Glomerular visceral epithelial cell (primary cell): ENCODE results near the gene SMPD1.

Source experiments
- DNase-seq: peaks from one replicate; pipeline ENCODE4 v3.0.0-alpha.2; 2016; ENCODE audit errors: extremely low spot score

Gene SMPD1

DNA sequence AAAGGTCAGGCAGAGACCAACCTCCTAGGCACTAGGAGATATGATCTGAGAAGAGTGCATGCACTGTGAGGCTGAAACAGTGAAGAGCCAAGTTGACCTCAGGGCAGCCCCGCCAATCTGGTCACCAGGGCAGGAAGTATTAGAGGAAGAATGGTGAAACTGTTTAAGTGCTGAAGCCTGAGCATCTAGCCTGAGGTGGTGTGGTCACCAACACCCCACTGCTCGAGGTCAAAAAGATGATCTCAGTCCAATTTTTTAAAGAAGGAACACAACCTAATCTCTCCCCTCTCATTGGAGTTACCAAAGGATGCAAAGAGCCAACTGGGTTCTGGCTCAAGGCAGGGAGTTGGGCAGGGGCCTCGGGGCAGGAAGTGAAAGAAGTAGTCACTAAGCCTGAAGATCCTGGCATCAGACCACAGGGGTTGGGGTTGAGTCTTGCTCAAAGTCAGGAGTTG is 24.6 kb downstream of the SMPD1 start:
- DNase-seq = no peak

DNA sequence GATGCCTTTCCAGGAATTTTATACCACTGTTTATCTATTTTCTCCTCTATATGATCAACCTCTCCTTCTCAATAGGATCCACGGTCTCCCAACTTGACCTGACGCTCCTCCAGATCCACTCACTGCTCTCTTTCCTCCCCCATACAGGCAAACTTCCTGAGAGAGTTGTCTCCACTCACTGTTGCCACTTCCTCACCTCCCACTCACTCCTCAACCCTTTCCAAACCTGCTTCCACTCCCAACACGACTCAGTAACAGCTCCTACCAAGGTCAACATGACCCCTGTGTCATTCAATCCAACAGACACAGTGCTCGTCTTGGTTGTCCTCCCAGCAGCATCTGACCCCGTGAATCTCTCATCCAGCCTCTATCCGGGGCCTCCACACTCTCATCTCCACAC is 25.5 kb downstream of the SMPD1 start:
- no peak for DNase-seq

DNA sequence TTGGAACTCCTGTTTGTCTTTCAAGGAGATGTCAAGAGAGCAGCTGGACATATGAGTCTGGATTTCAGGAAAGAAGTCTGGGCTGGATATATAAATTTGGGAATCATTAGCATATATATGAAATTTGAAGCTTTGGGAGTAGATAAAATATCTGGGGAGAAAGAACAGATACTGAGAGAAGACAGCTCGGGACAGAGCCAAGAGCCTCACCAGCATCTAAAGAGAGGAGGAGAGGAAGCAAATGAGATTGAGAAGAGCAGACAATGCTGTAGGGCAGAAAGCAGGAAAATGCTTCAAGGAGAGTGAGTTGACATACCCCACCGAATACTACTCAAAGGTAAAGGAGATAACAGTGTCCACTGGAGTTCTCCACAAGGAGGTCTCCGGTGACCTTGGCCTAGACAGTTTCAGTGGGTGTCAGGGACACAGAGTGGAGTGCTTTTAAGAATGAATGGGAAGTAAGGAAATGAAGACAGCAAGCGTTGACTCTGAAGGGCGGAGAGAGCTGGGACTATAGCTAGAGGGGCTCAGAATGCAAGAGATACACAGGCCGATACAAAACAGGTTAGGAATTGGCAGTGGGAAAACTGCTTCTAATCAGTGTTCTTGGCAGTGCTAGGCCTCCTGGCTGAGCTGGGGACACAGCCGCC is 27.8 kb downstream of the SMPD1 start:
- no peak for DNase-seq

DNA sequence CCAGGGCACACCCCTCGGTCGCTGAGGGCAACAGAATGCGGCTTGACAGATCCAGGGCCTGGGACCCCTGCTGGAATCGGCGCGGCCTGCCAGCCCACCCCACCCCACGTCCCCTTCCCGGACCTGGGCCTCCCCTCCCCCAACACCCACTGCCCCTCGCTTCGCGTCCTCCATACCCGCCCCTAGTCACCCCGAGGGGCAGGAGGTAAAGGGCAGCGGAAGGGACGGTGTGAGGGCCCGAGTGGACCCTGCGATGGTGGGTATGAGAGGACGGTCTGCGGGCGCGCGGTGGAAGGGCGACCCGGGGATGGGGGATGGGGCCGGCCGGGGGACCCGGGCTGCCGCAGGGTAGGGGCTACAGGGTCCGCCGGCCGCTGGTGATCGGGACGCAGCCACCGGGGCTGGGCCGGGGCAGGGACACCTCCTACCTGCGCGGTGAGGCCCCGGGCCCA is 28.3 kb downstream of the SMPD1 start:
- no peak for DNase-seq

DNA sequence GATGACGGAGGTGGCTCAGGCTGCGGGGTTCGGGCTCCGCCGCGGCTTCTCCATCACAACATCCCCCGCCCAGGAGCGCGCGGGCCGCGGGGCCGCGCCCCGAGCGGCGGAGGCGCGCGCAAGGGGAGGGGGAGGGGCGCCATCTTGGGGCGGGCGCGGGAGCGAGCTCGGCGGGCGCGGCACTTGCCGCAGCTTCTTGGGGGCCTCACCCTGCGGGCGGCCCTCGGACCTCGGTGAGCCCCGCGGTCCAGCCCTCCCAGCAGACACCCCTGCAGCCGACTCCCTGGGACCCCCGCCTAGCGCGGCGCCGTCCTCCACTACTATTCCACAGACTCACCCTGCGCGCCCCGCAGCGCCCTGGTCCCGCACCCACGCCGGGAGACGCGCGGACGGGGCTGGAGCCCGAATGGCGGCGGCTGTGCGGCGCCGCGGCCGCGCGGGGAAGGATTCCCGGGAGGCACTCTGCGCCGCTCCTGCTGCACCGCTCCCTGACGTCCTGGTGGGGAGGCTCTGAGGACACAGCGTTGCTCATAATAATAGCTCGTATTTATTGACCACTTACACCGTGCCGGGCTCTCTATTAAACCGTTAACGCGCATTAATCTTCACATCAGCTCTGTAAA is 28.8 kb downstream of the SMPD1 start, which contains the start of gene APBB1:
APBB1 (minus strand) TSS at position 86 of the 623 bp plus-strand sequence. CDS start 7,747 bp downstream, outside the sequence.
- DNase-seq = peak; percentile 60

DNA sequence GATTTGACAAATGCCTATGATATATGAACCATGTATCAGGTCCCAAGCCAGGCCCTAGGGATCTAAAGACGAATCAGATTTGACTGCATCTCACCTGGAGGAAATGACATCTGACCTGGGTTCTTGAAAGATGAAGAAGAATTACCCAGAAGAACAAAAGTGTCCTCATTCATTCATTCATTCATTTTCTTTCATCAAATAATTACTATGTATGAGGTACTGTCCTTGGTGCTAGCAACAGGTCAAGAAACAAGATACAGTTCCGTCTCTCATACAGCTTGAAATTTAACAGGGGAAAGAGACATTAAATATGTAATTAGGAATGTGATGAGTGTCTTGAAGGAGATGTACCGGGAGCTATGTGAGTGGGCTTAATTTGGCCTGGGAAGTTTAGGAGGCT is 30.4 kb downstream of the SMPD1 start:
- DNase-seq = no peak

DNA sequence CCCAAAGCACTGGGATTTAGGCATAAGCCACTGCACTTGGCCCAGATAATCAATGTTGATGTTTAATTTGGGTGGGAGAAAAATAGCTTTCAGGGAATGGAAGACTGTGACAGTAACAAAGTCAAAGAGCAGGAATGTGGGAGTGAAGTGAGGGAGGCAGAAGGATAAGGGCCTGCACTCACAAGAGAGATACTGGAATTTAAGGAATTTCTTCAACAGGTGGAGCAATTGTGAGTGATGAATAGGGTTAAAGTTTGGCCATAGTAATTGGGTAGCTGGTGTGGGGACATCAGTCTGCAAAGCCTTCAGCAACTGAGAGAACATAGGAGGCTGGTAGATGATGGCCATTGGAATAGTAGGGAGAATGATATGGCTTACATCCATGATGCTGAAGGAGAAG is 37.2 kb downstream of the SMPD1 start:
- no peak for DNase-seq

DNA sequence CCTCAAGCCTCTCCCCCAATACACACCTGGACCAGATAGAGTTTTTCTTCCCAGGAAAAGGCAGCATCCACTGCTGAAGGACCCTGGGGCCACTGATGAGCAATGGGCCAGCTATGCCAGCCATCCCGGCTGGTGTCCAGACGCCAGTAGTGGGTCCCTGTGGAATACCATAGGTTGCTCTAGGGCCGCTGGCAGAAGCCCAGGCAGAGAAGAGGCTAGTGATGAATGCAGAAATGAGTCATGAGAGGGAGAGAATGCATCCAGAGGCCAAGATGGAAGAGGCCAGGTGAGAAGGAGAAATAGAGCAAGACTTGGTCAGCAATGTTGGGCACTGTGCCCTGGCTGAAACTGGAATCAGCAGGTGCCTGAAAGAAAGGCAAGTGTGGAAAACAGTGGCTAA is 41.6 kb downstream of the SMPD1 start:
- DNase-seq = peak; percentile 87

DNA sequence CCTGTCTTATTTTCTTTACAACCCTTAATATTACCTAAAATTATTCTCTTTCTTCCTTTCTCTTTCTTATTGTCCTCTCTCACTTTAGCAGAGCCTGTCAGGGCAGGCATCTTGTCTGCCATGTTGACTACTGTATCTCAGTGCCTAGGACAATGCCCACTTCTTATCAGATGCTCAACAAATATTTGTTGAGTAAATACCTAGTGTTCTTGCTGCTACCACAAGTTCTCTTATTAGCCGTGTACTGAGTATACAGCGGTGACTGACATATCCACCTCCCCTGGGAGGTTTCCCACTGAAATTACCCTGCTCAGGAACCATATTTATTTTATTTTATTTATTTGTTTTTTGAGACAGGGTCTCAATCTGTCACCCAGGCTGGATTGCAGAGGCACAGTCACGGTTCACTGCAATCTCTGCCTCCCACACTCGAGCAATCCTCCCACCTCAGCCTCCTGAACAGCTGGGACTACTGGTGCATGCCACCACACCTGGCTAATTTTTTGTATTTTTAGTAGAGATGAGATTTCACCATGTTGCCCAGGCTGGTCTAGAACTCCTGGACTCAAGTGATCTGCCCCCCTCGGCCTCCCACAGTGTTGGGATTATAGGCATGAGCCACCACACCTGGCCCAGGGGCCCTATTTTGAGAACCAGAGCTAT is 43.9 kb downstream of the SMPD1 start:
- no peak for DNase-seq

DNA sequence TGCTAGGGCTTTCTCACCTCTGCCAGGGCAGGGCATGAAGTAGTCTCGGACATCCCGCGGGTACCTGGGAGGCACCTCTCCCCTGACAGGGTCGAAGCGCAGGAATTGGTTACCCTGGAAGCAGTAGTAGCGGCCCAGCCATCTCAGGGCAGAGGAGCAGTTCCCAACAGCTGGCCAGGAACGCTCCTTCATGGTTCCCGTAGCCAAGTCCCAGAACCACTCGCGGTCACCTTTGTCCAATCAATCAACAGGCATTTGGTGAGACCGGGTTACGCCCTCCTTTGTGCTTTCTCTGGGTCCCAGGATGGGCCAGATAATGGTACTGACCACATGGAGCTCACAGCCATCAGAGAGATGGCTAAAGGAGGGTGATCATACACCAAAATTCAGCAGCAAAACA is 47.1 kb downstream of the SMPD1 start:
- DNase-seq = no peak

DNA sequence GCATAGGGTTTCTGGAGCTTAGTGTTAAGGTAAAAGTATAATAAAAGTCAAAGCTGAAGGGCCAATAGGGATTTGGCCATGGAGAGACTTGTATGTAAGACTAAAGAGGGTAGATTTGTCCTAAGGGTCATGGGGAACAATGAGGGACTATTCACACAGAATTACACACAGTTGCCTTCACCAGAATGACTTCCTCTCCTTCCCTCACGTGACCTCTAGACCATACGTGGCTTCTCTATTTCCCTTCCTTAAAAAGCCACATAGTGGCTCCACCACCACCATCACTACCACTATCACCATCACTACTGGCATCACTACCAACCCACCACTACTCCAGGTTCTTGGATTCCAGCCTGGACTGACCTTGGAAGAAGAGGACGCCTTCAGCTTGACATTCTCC is 47.7 kb downstream of the SMPD1 start:
- no peak for DNase-seq

DNA sequence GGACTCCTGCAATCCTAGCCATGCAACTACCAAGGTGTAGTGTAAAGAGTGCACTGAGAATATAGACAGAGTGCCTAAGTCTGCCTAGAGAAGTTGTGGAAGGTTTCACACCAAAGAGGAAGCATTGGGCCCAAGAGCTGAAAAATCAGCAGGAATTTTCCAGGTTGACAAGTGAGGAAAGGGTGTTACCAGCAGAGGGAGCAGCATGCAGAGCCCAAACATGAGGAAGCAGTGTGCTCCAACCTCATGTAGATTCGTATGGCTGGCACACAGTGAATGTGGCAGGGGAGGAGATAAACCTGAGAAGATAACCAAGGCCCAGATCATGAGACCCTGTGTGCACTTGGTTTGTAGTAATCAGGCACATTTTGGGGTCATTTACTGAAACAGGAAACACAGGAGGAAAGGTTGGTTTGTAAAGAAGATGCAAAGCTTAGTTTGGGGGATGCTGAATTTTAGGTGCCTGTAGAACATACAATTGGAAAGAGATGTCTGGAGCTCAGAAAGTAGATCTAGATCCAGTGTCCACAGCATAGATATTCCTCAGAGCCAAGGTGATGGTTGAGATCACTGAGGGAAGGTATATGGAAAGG is 48.8 kb downstream of the SMPD1 start:
- peak; percentile 50 for DNase-seq

DNA sequence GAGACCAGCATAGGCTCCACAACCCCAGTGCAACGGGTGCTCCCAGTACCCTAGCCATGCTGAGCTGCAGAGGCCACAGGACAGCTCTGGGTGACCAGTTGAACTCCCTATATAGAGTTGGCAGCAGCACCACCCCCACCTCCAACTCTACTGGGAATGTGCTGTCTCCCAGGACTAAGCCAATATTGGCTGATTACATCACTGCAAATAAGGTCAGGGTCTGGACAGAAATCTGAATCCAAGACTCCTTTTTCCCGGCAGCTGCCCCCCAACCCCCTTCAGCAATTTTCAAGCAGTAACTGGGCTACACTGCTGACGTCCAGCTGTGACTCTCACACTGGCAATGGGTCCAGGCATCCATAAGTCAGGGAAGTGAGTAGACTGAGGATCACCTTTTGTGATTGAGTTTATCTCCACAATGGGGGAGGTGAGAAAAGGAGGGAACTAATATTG is 50.7 kb downstream of the SMPD1 start, which contains the start of gene HPX:
HPX (minus strand) TSS at position 82 of the 453 bp plus-strand sequence; CDS start at position 58, 24 bp downstream.
- no peak for DNase-seq

DNA sequence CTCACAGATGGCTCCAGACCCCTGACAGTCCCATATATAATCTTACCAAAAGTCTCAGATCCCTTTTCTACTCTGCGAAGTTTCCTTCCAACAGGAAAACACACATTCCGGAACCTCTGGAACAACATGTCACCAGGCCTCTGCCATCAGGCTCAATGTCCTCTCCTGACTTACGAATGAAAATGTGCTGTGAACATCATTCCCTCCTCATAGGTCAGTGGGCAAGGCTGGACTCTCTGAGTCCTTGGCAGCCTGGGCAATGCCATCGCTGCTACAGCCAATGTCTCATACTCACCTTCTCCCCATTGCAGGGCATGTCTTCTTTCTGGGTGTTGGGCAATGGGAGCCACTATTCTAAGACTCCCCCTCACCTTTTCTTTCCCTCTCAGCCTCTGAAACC is 52.2 kb downstream of the SMPD1 start:
- no peak for DNase-seq

DNA sequence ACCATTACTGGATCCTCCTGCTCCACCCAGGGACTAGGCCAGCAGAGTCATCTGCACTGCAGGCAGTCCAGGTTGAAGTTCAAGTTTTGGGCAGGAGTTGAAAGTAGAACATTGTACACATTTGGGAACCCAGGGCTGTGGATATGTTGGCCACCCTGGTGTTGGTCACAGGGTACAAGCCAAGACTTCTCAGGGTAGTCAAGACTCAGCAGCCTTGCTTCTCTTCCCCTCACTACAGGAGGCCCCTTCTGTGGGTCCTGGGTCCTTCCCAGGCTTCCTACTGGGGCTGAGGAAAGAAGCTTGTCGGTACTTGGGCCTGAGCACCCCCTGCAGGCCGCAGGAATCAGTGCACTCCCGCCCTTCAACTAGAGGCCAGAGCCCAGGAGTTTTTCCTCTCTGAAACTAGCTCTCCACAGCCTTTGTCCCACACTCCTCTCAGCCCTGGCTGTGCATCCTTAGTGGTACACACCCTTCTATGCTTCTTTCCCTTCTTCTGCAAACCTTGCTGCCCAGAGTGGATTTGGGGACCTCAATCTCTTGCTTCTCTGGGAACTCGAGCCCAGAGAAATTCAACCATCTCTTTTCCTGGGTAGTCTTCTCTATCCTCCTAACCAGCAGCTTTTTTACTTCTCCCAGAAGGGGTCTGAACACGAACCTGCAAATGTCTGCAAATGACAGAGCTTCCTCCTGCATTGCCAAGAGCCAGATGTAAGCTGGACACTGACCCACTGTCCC is 53.2 kb downstream of the SMPD1 start:
- peak; percentile 52 for DNase-seq
